ENCODE measurements around the gene RTKN. TPM values are rescaled to one million over a fixed set of nuclear protein-coding genes. Genes with fewer than 3 reads are reported as not detected.
"Not testable (repeated sequence)": the region's sequence is repeated elsewhere in the genome, so short reads cannot be mapped to it uniquely, and the experiment has no call there.

The RTKN gene, protein sequence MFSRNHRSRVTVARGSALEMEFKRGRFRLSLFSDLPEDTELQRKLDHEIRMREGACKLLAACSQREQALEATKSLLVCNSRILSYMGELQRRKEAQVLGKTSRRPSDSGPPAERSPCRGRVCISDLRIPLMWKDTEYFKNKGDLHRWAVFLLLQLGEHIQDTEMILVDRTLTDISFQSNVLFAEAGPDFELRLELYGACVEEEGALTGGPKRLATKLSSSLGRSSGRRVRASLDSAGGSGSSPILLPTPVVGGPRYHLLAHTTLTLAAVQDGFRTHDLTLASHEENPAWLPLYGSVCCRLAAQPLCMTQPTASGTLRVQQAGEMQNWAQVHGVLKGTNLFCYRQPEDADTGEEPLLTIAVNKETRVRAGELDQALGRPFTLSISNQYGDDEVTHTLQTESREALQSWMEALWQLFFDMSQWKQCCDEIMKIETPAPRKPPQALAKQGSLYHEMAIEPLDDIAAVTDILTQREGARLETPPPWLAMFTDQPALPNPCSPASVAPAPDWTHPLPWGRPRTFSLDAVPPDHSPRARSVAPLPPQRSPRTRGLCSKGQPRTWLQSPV
- 1.1 and 2.2 TPM in 2 replicates for total RNA-seq

DNA sequence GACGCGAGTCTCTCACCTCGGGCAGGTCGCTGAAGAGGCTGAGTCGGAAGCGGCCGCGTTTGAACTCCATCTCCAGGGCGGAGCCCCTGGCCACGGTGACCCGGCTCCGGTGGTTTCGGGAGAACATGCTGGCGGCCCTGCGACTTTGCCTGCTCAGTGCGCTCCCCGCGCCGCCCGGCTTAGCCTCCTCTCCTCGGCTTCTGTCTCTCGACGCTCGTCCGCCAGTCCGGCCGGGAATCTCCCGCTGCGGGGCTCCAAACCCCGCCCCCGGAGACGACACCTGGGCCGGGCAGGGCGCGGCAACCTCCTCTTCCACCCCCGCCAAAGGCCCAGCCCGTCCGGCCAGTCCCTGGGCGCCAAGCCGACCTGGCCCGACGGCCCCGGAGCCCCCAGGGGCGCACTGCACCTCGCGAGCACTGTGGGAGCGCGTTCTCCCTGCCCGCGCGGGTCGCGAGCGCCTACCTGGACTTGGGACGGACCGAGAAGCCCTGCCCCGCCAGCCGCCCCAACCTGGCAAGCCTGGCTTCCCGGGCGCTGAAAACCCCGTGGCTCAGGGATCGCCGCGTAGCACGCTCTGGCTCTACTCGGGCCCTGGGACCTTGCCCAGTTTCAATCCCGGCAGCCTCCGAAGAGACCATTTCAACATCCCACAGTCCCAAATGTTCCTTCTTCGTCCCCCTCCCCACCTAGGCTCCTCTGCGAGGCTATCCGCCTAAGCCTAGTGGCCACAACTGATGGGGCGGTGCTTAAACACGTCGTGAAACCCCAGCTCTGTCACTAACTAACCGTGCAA is at the start of gene RTKN:
Gene RTKN (minus strand): TSS at position 248 of the 793 bp plus-strand sequence. CDS start 121 bp downstream, at position 127.
- no peaks in the 10 kb centered on the region for H3K9me3 Mint-ChIP-seq
- H3K36me3 Mint-ChIP-seq (ENCODE audit: low read depth), result no peaks in the 10 kb centered on the region
- peak; percentile 80 for DNase-seq
- H3K27me3 Mint-ChIP-seq, result peaks cover 52% of the 10 kb centered on the region
- peak within 1 kb of the TSS; percentile 79 for H3K4me3 Mint-ChIP-seq
- intact Hi-C loops (cut with micrococcal nuclease), result no loop called here
- H3K4me1 Mint-ChIP-seq, result peaks cover 13% of the 10 kb centered on the region
- H3K27ac Mint-ChIP-seq, result no peak within 1 kb of the TSS

DNA sequence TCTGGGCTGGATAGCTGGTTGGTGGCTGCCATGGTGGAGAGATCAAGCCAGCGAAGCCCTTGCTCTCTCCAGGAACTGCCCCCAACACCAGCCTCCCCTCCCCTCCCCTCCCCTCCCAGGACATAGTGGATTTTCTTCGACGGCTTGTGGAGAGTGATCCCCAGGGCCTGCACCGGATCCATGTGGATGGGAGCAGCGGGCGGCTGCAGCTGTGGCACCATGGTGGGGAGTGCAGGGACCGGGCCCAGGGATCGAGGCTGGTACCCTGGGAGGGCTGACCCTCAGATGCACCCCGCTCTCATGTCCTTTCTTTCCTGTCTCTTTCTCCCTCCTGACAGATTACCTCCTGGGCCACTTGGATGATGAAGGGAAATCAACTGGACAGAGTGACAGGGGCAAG is 48.2 kb upstream of the RTKN start:
- peaks cover 51% of the 10 kb centered on the region for H3K36me3 Mint-ChIP-seq (ENCODE audit: low read depth)
- no peak overlapping the region for H3K27ac Mint-ChIP-seq
- H3K4me3 Mint-ChIP-seq, result no peak overlapping the region
- intact Hi-C loops (cut with micrococcal nuclease), result no loop called here
- H3K9me3 Mint-ChIP-seq, result no peaks in the 10 kb centered on the region
- H3K4me1 Mint-ChIP-seq, result peaks cover 6% of the 10 kb centered on the region
- H3K27me3 Mint-ChIP-seq, result no peaks in the 10 kb centered on the region
- DNase-seq, result no peak

DNA sequence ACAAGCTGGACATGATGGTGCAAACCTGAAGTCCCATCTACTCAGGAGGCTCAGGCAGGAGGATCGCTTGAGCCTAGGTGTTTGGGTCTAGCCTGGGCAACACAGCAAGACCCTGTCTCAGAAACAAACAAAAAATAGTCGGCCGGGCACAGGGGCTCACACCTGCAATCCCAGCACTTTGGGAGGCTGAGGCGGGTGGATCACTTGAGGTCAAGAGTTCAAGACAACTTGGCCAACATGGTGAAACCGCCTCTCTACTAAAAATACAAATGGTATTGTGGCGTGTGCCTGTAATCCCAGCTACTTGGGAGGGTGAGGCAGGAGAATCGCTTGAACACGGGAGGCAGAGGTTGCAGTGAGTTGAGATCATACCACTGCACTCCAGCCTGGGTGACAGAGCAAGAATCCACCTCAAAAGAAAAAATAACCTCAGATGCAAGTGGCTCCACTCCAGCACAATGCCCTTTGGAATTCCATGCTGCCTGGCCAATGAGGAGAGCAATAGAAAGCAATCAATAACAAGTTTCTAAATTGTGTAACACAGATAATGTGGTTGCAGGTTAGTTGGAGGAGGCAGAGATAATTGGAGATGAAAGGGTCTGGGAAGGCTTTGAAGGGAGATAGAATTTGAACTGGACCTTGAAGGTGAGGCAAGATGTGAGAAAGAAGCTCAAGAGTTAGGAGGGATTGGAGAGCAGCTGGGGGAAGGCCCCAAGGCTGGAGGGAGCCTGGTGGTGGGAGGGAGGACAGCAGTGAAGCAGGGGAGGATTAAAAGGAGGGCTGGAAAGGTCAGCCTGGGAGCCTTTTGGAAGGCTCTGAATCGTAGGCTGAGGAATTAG is 47.1 kb upstream of the RTKN start:
- no peak overlapping the region for H3K4me3 Mint-ChIP-seq
- no peaks in the 10 kb centered on the region for H3K9me3 Mint-ChIP-seq
- H3K27ac Mint-ChIP-seq, result no peak overlapping the region

DNA sequence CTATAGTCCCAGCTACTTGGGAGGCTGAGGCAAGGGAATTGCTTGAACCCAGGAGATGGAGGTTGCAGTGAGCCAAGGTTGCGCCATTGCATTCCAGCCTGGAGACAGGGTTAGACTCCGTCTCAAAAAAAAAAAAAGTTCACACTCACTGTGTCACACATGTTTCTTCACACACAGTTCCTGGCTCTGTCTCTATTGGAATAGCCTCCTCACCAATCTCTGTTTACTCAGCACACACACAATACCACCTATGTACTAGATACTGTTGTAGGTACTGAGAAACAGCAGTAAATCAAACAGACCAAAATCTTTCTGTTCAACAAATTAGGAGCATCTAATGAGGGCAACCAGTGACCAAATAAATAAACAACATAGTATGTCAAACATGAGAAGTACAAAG is 44.4 kb upstream of the RTKN start:
- no peak overlapping the region for H3K27ac Mint-ChIP-seq
- no peak for DNase-seq
- H3K27me3 Mint-ChIP-seq, result no peaks in the 10 kb centered on the region
- no peaks in the 10 kb centered on the region for H3K9me3 Mint-ChIP-seq
- peaks cover 29% of the 10 kb centered on the region for H3K36me3 Mint-ChIP-seq (ENCODE audit: low read depth)
- peaks cover 22% of the 10 kb centered on the region for H3K4me1 Mint-ChIP-seq
- H3K4me3 Mint-ChIP-seq, result no peak overlapping the region
- intact Hi-C loops (cut with micrococcal nuclease), result no loop called here

More for the DNA sequence above, 47.1 kb upstream of the RTKN start:
- no peak for DNase-seq
- intact Hi-C loops (cut with micrococcal nuclease), result no loop called here
- Mint-ChIP-seq H3K36me3 (ENCODE audit: low read depth) (peaks cover 46% of the 10 kb centered on the region), H3K4me1 (peaks cover 10% of the 10 kb centered on the region), H3K27me3 (no peaks in the 10 kb centered on the region)

DNA sequence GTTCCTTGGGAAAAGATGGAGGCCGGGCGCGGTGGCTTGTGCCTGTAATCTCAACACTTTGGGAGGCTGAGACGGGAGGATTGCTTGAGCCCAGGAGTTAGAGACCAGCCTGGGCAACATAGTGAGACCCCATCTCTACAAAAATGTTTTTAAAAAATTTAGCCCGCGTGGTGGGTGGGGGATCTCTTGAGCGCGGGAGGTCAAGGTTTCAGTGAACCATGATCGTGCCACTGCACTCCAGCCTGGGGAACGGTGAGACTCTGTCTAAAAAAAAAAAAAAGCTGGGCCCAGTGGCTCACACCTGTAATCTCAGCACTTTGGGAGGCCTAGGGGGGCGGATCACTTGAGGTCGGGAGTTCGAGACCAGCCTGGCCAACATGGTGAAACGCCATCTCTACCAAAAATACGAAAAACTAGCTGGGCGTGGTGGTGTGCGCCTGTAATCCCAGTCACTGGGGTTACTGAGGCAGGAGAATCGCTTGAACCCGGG is 42.0 kb upstream of the RTKN start:
- H3K27me3 Mint-ChIP-seq, H3K9me3 Mint-ChIP-seq: not testable (repeated sequence)
- H3K4me3 Mint-ChIP-seq, result peak overlapping the region; percentile 91
- H3K27ac Mint-ChIP-seq, result peak overlapping the region; percentile 99
- intact Hi-C loops (cut with micrococcal nuclease), result loop anchor here (1.0 to 2.0 kb wide), 6 partner anchors 15 to 746 kb away; partner anchors contain the start of genes AUP1, C2orf81, HTRA2 and INO80B
- H3K4me1 Mint-ChIP-seq, result peaks cover 33% of the 10 kb centered on the region
- peak; percentile 56 for DNase-seq
- H3K36me3 Mint-ChIP-seq (ENCODE audit: low read depth), result peaks cover 30% of the 10 kb centered on the region

DNA sequence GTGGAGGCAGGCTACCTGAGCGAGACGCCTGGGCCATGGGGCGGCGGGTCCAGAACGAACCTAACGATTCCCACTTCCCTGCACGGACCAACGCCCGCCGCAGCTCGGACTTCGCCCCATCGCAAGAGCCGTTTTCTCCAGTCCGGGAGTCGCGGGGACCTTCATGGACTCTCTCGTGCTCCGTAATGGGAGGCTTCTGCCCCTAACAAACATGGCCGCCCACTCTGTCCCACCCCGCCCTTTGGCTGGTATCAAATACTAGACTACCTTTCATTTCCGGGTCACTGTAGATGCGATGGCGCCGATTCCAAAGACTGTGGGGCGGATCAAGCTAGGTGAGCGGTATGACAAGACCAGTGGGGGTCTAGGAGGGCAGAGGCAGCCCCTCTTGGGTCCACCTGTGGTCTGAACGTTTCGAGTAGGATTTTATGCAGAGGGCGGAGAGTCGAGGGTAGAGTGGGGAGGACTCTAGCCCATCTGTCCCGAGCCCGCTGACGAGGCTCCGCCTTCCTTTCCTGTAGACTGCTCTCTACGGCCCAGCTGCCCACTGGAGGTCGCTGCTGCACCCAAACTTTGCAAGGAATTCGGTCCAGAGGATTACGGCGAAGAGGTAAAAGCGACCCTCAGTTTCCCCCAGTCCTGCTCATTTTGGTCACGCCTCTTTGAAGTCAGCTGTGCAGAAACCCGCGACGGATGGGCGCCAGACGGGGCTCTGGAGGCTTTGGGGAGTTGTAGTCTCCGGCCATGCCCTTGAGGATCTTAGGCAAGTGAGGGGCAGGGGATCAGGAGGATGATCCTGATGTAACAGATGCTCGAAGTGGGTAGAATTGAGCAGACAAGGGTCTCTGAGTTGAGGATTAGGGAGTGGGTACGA is 41.3 kb upstream of the RTKN start, which contains the start of the genes CCDC142 and TTC31:
Gene CCDC142 (minus strand): TSS at position 198 of the 874 bp plus-strand sequence. CDS start 161 bp downstream, at position 37.
Gene TTC31 (plus strand): TSS at position 281 of the 874 bp plus-strand sequence. CDS start 15 bp downstream, at position 296.
- H3K36me3 Mint-ChIP-seq (ENCODE audit: low read depth), result peaks cover 30% of the 10 kb centered on the region
- peak within 1 kb of the TSS; percentile 91 for H3K4me3 Mint-ChIP-seq
- intact Hi-C loops (cut with micrococcal nuclease), result loop anchor here (1.0 to 2.0 kb wide), 7 partner anchors 11 to 746 kb away; partner anchors contain the start of genes AUP1, C2orf81, HTRA2 and INO80B
- H3K4me1 Mint-ChIP-seq, result peaks cover 33% of the 10 kb centered on the region
- H3K27ac Mint-ChIP-seq, result peak within 1 kb of the TSS; percentile 99
- no peaks in the 10 kb centered on the region for H3K27me3 Mint-ChIP-seq
- H3K9me3 Mint-ChIP-seq, result no peaks in the 10 kb centered on the region
- DNase-seq, result peak; percentile 97

DNA sequence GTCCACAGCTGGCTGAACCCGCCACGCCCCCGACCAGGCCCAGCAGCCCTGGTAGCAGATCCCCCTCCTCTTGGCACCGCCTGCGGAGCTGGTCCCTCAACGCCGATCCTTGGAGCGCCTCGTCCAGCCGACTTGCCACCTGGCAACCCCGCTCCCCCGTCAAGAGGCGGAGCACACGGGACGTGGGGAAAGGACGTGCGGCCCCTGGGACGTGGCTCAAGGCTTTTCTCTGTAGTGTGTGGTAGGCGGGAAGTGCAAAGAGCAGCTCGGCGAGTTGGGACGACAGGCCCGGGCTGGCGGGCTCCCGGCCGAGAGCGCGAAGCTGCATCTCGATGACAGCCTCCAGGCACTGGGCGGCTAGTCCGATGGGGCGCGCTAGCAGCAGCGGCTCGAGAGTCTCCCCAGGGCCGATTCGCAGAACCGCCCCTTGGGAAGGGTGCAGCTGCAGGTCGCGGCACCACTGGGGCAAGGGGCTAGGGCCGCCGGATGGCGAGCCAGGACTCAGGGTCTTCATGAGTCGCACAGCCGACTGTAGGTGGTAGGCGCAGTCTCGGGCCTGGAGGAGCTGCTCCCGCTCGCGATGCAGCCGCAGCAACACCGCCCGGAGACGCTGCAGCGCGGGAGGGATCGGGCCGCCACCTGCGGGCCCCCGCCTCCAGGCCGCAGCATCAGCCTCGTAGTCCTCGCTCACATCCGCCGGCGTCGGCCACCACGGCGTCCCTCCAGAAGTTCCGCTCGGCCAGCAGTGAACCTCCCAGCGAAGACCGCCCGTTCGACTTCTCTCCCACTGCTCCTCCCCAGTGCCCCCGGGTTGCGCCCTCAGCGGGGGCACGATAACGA is 40.4 kb upstream of the RTKN start:
- Mint-ChIP-seq H3K4me3 (peak overlapping the region; percentile 91), H3K4me1 (peaks cover 33% of the 10 kb centered on the region)
- intact Hi-C loops (cut with micrococcal nuclease), result loop anchor here (1.0 to 2.0 kb wide), 3 partner anchors 10 to 61 kb away; partner anchors contain the start of genes C2orf81, LBX2, MRPL53 and WDR54

DNA sequence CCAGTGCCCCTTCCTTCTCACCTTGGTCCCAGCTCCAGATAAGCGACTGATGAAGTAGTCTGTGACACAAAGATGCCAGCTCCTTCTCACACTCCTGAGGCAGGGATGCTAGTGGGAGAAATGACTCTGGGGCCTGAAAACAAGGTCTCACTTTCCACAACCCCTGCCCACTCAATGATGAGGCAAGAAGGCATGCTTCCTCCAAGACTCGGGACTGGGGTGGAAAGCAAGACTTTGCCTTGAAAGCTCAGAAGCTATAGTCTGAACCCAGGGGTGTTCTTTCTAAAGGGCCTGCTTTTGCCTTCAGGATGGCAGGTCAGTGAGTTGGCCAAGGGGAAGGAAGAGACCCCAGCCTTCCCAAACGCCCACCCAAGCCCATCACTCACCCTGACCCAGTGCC is 39.7 kb upstream of the RTKN start:
- DNase-seq, result peak; percentile 58
- intact Hi-C loops (cut with micrococcal nuclease), result no loop called here
- Mint-ChIP-seq H3K4me1 (peaks cover 32% of the 10 kb centered on the region), H3K36me3 (ENCODE audit: low read depth) (peaks cover 35% of the 10 kb centered on the region), H3K27me3 (no peaks in the 10 kb centered on the region), H3K4me3 (peak overlapping the region; percentile 91), H3K27ac (no peak overlapping the region), H3K9me3 (no peaks in the 10 kb centered on the region)

More for the DNA sequence above, 40.4 kb upstream of the RTKN start:
- peak; percentile 90 for DNase-seq
- peak overlapping the region; percentile 99 for H3K27ac Mint-ChIP-seq
- H3K27me3 Mint-ChIP-seq, result no peaks in the 10 kb centered on the region
- H3K36me3 Mint-ChIP-seq (ENCODE audit: low read depth), result peaks cover 35% of the 10 kb centered on the region
- no peaks in the 10 kb centered on the region for H3K9me3 Mint-ChIP-seq

DNA sequence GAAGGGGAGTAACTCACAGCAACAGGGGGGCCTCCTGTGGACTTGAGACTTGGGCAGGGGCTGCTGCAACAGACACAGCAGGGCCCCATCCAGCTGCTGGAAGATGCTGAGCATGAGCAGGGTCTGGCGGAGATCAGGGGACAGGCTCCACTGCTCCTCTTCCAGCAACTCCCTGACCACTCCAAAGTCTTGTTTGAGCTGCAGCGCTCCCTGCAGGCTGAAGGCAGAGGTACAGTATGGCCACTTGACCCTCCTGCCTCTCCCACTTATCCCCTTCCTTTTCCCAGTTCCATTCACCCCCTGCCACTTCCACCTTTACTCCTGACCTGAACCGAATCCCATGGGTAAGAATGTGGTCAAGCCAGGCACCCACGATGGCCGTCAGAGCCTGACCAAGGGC is 33.2 kb upstream of the RTKN start:
- no peak overlapping the region for H3K27ac Mint-ChIP-seq
- intact Hi-C loops (cut with micrococcal nuclease), result no loop called here

DNA sequence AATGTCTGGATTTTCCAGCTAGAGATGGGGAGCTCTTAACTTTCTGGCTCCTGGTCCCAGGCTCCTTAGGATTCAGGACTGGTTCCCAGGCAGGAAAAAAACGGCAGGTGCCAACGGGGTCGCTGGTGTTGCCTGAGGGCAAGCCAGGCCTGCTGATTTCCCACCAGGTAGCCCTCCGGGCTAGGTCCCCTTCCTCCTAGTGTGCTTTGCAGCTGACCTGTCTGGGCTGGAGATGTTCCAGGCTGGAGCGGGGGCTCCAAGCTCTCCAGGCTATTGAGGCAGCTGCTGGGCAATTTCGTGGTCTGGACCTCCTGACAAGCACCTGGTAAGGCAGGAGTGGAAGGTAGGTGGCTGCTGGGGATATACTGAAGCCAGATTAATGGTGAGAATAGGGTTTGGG is 32.7 kb upstream of the RTKN start:
- no peaks in the 10 kb centered on the region for H3K27me3 Mint-ChIP-seq
- no peak for DNase-seq
- intact Hi-C loops (cut with micrococcal nuclease), result no loop called here
- H3K27ac Mint-ChIP-seq, result peak overlapping the region; percentile 29
- H3K4me1 Mint-ChIP-seq, result peaks cover 26% of the 10 kb centered on the region
- peaks cover 37% of the 10 kb centered on the region for H3K36me3 Mint-ChIP-seq (ENCODE audit: low read depth)
- no peaks in the 10 kb centered on the region for H3K9me3 Mint-ChIP-seq
- no peak overlapping the region for H3K4me3 Mint-ChIP-seq

More for the DNA sequence above, 33.2 kb upstream of the RTKN start:
- Mint-ChIP-seq H3K9me3 (no peaks in the 10 kb centered on the region), H3K4me3 (no peak overlapping the region), H3K4me1 (peaks cover 24% of the 10 kb centered on the region), H3K27me3 (no peaks in the 10 kb centered on the region), H3K36me3 (ENCODE audit: low read depth) (peaks cover 41% of the 10 kb centered on the region)
- no peak for DNase-seq

DNA sequence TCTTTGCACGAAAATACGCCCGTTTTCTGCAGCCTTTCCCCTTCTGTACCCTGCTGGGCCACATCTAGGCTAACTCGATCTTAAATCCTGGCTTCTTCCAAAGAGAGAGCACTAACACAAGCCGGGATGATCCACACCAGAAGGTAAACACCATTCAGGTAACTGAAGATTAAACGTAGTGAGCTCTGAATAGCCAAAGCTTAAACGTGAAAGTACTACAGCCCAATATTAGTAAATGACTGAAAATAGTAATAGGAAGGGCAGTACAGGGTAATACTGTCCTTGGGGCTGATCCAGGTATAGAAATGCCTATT is 31.2 kb upstream of the RTKN start:
- Mint-ChIP-seq H3K27me3 (no peaks in the 10 kb centered on the region), H3K4me1 (peaks cover 22% of the 10 kb centered on the region), H3K9me3 (no peaks in the 10 kb centered on the region), H3K36me3 (ENCODE audit: low read depth) (peaks cover 34% of the 10 kb centered on the region), H3K4me3 (peak overlapping the region; percentile 99), H3K27ac (peak overlapping the region; percentile 98)
- intact Hi-C loops (cut with micrococcal nuclease), result loop anchor here (1.0 kb wide), 3 partner anchors 9 to 56 kb away; partner anchors contain the start of genes AUP1, CCDC142, HTRA2 and WBP1
- no peak for DNase-seq
